Duodenal mucosa (tissue), 2 donors: ENCODE measurements around the gene SDK1.

Experiments used
- H3K27ac ChIP-seq: one replicate; pipeline ENCODE4 v1.7.0; 2013; ENCODE audit warnings: low read depth, low read length
- H3K27me3 ChIP-seq, 2 donors: one replicate each; pipeline ENCODE4 v1.7.0; 2013; ENCODE audit warnings: low read length in 2 of 2, control low read depth in 1 of 2; ENCODE audit not compliant: insufficient read depth in 2 of 2, control insufficient read depth in 1 of 2
- H3K36me3 ChIP-seq, 2 donors: one replicate each; pipeline ENCODE4 v1.7.0; 2013; ENCODE audit warnings: low read length in 2 of 2, control low read depth in 1 of 2; ENCODE audit not compliant: insufficient read depth in 2 of 2, control insufficient read depth in 1 of 2
- H3K4me1 ChIP-seq, 2 donors: one replicate each; pipeline ENCODE4 v1.7.0; 2013; ENCODE audit warnings: low read length in 2 of 2, control low read depth in 1 of 2; ENCODE audit not compliant: insufficient read depth in 2 of 2, control insufficient read depth in 1 of 2
- H3K4me3 ChIP-seq, 2 donors: one replicate each; pipeline ENCODE4 v1.7.0; 2013; ENCODE audit warnings: low read length in 2 of 2, low read depth in 1 of 2
- H3K9ac ChIP-seq, 2 donors: one replicate each; pipeline ENCODE4 v1.7.0; 2013; ENCODE audit warnings: low read length in 2 of 2, low read depth in 1 of 2
- H3K9me3 ChIP-seq, 2 donors: one replicate each; pipeline ENCODE4 v1.7.0; 2013; ENCODE audit warnings: low read length in 2 of 2, control low read depth in 1 of 2; ENCODE audit not compliant: control insufficient read depth in 1 of 2

Gene SDK1

DNA sequence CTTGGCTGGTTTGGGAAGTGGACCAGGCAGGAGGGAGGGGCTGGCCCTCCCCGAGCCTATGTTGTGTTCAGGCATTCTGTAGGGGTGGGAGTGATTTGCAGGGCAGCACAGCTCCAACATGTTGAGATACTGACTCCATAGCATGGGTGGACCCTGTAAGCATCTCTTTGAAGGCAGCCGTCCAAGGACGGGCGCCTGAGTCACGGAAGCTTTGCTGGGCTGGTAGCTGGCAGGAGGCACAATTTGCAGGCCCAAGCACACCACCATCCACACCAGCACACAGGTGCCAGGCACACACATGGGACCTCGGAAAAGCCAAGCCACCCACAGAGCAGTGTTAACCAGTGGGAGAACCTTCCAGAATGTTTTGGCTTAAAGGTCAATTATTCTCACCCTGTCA is 875.9 kb downstream of the SDK1 start:
- Histone ChIP-seq H3K4me1 (no peaks in the 10 kb centered on the region), H3K36me3 (no peaks in the 10 kb centered on the region), H3K9me3 (no peaks in the 10 kb centered on the region), H3K4me3 (no peak overlapping the region), H3K9ac (no peak overlapping the region), H3K27me3 (no peaks in the 10 kb centered on the region), H3K27ac (no peak overlapping the region)

GRCh38 chr7:4178416-4178815 is 877.4 kb downstream of the SDK1 start:
- Histone ChIP-seq H3K4me3 (no peak overlapping the region), H3K36me3 (no peaks in the 10 kb centered on the region), H3K27ac (no peak overlapping the region), H3K27me3 (no peaks in the 10 kb centered on the region), H3K9me3 (no peaks in the 10 kb centered on the region), H3K9ac (no peak overlapping the region), H3K4me1 (no peaks in the 10 kb centered on the region)

DNA sequence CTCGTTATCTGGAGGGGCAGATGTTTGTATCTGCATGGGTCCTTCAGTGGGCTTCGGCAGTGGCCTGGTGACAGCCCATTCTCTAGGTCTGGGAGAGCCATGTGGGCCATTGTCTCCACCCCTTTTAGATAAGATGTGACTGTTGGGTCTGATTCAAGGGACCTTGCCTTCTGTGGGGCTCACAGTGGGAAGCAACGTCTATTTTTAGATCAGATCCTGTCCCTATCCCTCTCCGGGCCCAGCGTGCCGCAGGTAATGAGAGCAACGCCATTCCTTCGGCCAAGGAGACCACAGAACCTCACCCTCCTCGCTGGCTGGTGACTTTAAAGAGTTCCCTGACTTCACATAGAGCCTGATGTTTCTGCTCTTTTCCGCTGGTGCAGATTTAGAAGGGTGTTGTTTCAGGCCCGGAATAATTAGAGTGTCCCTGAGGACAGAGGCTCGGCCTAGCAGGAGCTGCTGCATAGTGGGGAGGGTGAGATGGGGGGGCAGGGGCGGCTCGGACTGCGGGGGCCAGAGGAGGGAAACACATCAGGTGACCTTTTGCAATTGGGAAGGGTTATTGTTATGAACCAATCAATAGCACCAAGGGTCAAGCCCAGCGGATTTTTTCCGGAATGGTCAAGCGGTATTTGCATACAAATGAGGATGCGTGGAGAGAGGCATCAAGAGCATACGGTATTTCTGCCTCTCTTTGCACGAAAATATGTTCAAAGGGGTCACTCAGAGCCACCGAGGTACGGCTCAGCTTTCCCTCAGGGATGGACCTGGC is 878.0 kb downstream of the SDK1 start:
- no peaks in the 10 kb centered on the region for H3K36me3 ChIP-seq
- H3K9ac ChIP-seq = no peak overlapping the region
- no peaks in the 10 kb centered on the region for H3K4me1 ChIP-seq
- H3K27me3 ChIP-seq = no peaks in the 10 kb centered on the region
- H3K4me3 ChIP-seq = no peak overlapping the region
- H3K27ac ChIP-seq = no peak overlapping the region
- H3K9me3 ChIP-seq = no peaks in the 10 kb centered on the region

DNA sequence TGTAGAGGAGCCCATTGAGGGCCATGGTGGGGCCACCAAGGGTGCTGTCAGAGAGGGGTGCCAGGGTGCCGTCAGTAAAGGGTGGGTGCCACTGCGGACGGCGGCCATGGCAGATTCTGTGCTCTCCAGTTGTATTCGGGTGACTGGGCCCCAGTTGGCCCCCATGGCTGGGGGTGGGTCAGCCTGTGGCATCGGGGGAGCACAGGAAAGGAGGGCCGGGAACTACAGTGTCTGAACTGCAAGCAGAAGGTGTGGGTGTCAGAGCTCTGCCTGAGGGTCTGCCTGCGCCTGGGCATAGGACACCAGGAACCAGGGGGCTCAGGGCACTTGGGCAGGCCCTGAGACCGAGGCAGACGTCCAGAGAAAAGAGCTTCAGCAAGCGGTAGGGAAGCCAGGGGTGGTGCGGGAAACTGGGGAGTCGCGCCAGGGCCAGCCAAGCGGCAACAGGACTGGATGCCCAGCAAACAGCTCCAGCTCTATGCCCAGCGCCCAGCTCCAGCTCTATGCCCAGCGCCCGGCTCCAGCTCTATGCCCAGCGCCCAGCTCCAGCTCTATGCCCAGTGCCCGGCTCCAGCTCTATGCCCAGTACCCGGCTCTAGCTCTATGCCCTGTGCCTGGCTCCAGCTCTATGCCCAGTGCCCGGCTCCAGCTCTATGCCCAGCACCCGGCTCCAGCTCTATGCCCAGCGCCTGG is 878.8 kb downstream of the SDK1 start:
- Histone ChIP-seq H3K27ac (no peak overlapping the region), H3K4me1 (no peaks in the 10 kb centered on the region), H3K36me3 (no peaks in the 10 kb centered on the region), H3K27me3 (no peaks in the 10 kb centered on the region), H3K9ac (no peak overlapping the region), H3K9me3 (no peaks in the 10 kb centered on the region), H3K4me3 (no peak overlapping the region)

DNA sequence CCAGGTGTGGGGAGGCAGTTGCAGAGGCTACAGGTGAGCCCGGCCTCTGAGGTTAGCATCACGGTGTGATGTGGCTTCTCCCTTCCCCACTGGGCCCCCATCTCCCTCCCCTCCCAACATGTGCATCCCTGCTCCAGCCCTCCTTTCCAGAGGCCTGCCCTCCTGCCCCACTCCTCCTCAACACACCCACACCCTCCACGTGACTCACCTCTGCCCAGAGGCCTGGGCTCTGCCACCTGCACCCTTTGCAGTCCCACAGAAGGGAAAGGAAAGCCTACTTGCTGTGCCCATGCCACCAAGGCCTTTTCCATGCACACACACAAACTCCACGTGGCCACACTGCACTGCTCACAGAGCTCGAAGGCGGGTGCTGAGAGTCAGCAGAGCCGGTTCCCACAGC is 880.4 kb downstream of the SDK1 start:
- no peak overlapping the region for H3K9ac ChIP-seq
- H3K4me3 ChIP-seq = no peak overlapping the region
- H3K36me3 ChIP-seq = no peaks in the 10 kb centered on the region
- no peaks in the 10 kb centered on the region for H3K9me3 ChIP-seq
- no peak overlapping the region for H3K27ac ChIP-seq
- H3K4me1 ChIP-seq = peaks cover 0 to 3% of the 10 kb centered on the region in 2 donors
- no peaks in the 10 kb centered on the region for H3K27me3 ChIP-seq

GRCh38 chr7:4182605-4183300 is 881.7 kb downstream of the SDK1 start:
- Histone ChIP-seq H3K27ac (no peak overlapping the region), H3K4me3 (no peak overlapping the region), H3K4me1 (peaks cover 0 to 3% of the 10 kb centered on the region in 2 donors), H3K9ac (no peak overlapping the region), H3K36me3 (no peaks in the 10 kb centered on the region), H3K27me3 (no peaks in the 10 kb centered on the region), H3K9me3 (no peaks in the 10 kb centered on the region)

DNA sequence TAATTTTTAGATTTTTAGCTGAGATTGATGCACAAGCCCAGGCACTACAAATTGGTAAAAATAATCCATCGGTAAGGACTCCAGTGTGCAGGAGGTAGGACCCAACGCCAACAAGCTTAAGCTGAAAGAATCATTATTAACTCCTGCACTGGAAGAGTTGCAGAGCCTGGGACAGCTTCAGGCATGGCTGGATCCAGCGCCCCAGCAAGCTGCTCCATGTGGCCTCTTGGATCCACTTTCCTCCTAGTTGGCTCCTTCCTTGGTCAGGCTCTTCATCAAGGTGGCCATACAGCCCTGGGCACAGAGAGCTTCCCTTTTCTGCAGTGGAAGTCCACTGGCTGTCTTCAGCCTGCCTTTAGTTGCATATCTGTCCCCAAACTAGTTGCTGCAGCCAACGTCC is 883.6 kb downstream of the SDK1 start:
- Histone ChIP-seq H3K9me3 (no peaks in the 10 kb centered on the region), H3K36me3 (no peaks in the 10 kb centered on the region), H3K27me3 (no peaks in the 10 kb centered on the region), H3K4me3 (no peak overlapping the region), H3K27ac (no peak overlapping the region), H3K9ac (no peak overlapping the region), H3K4me1 (peaks cover 0 to 13% of the 10 kb centered on the region in 2 donors)

- Histone ChIP-seq H3K36me3 (no peaks in the 10 kb centered on the region), H3K4me3 (no peak overlapping the region), H3K27ac (no peak overlapping the region), H3K9ac (no peak overlapping the region), H3K9me3 (no peaks in the 10 kb centered on the region), H3K4me1 (peaks cover 0 to 18% of the 10 kb centered on the region in 2 donors), H3K27me3 (no peaks in the 10 kb centered on the region)
Measured at GRCh38 chr7:4185136-4185535, 884.1 kb downstream of the SDK1 start.

GRCh38 chr7:4185721-4186512 is 884.9 kb downstream of the SDK1 start:
- H3K4me1 ChIP-seq = peaks cover 0 to 19% of the 10 kb centered on the region in 2 donors
- H3K36me3 ChIP-seq = no peaks in the 10 kb centered on the region
- H3K27ac ChIP-seq = no peak overlapping the region
- H3K4me3 ChIP-seq = no peak overlapping the region
- H3K27me3 ChIP-seq = no peaks in the 10 kb centered on the region
- no peaks in the 10 kb centered on the region for H3K9me3 ChIP-seq
- H3K9ac ChIP-seq = no peak overlapping the region

GRCh38 chr7:4186513-4186780 is 885.4 kb downstream of the SDK1 start:
- Histone ChIP-seq H3K27me3 (no peaks in the 10 kb centered on the region), H3K9me3 (no peaks in the 10 kb centered on the region), H3K9ac (no peak overlapping the region), H3K27ac (no peak overlapping the region), H3K4me3 (no peak overlapping the region), H3K36me3 (no peaks in the 10 kb centered on the region), H3K4me1 (peaks cover 0 to 19% of the 10 kb centered on the region in 2 donors)
